22Rv1 (cell line): ENCODE results near the gene ADGRD1.

ENCODE experiments used
- H3K27ac ChIP-seq: fragments of 450-650 bp; 2 replicates; pipeline ENCODE4 v1.5.1; 2017
- CTCF ChIP-seq: fragments of 450-650 bp; IDR thresholded peaks from 2 replicates; pipeline ENCODE4 v1.5.1; 2017; ENCODE audit warnings: mild to moderate bottlenecking
- ZFX ChIP-seq: fragments of 450-650 bp; IDR thresholded peaks from 2 replicates; pipeline ENCODE4 v1.6.1; 2017; ENCODE audit warnings: antibody characterized with exemption, borderline replicate concordance

Gene ADGRD1

GRCh38 chr12:130917607-130918006 is 36.1 kb upstream of the ADGRD1 start:
- H3K27ac ChIP-seq, result no peak overlapping the region
- TF ChIP-seq ZFX (no peak), CTCF (no peak)

- TF ChIP-seq ZFX (no peak), CTCF (no peak)
Observed at GRCh38 chr12:130919086-130919485, 34.6 kb upstream of the ADGRD1 start.

DNA sequence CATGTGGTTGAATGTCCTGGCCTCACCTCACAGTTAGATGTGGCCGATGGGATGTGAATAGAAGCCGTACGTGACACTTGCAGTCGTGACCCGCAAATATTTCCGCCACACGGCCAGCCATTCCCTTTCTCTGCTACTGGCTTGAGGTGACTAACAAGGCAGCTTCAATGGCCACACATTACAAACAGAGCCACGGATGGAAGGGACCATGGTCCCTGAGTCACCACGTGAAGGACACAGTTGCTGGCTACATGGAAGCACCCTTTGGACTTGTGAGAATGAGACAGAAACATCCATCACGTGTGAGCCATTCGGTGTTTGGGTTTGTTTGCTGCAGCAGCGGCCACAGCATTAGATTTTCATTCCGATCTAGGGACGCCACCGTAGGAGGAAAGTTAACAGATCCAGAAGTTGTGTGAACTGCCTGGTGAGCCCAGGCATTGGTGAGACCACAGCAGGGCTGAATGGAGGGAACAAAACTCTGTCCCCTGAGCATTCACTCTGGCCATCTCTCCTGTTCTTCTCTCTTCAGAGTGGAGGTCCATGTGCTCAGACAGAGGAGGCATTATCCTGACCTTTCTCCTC is 33.5 kb upstream of the ADGRD1 start:
- TF ChIP-seq CTCF (no peak), ZFX (no peak)
- H3K27ac ChIP-seq, result no peak overlapping the region

More at GRCh38 chr12:130919086-130919485, 34.6 kb upstream of the ADGRD1 start:
- no peak overlapping the region for H3K27ac ChIP-seq

DNA sequence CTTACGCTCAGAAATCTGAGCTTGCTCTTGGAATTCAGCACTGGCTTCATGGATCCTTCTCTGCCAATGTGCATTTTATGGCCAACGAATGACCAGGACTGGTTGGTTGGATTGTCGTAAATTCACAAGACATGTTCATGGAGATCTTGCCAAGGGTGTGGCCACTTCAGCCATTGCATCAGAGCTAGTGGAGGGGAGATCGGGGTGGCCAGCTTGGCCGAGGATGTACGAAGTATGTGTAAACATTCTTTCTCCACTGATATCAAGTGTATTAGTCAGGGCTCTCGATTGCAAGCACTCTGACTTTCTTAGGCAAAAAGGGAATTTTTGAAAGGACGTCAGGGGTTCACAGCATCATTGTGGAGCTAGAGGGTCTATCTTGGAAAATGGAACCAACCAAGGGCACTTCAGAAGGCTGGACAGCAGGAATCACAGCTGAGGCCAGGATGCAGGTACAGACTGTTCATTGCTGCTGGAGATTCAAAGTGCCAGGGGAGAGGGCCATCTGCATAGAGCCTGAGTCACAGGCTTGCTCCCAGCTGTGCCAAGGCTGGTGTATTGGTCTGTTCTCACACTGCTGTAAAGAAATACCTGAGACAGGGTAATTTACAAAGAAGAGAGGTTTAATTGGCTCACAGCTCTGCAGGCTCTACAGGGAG is 32.9 kb upstream of the ADGRD1 start:
- no peak overlapping the region for H3K27ac ChIP-seq
- TF ChIP-seq CTCF (no peak), ZFX (no peak)

- H3K27ac ChIP-seq, result no peak overlapping the region
- TF ChIP-seq CTCF (no peak), ZFX (no peak)
Observed at GRCh38 chr12:130922511-130922953, 31.2 kb upstream of the ADGRD1 start.

- TF ChIP-seq CTCF, result no peak
- H3K27ac ChIP-seq, result no peak overlapping the region
Observed at GRCh38 chr12:130924966-130925665, 28.6 kb upstream of the ADGRD1 start.

DNA sequence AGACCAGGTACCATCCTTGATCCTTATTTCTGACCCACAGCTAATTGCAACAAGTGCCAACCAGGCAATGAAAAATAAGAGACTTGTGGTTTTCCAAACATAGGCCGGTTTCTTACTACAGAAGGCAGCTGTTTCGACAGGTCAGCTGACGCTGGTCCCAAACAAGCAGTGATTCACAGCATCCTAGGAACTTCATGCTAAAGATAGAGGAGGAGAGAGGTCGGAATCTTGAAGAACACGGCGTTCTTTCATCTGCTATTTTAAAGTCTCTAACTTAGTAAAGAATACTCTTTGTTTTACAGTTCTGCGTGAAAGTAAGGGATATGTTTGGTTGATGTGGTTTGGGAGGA is 28.1 kb upstream of the ADGRD1 start:
- TF ChIP-seq CTCF, result no peak
- TF ChIP-seq ZFX, result no peak
- no peak overlapping the region for H3K27ac ChIP-seq
